A549 (cell line): ENCODE measurements around the gene EPB41L4B.

ENCODE experiments used
- EP300 ChIP-seq, 2 experiments: fragments of >200 bp; sonication (Bioruptor Twin); formaldehyde crosslinking; IDR thresholded peaks; 2 replicates in 1 of 2; 3 replicates in 1 of 2; pipeline ENCODE4 v1.6.1; 2016 to 2017
- ZNF302 ChIP-seq: fragments of 250-450 bp; sonication (Bioruptor Pico); IDR thresholded peaks from 2 replicates; pipeline ENCODE4 v1.9.0; 2021; ENCODE audit warnings: inconsistent platforms, mild to moderate bottlenecking, moderate library complexity
- TF ChIP-seq, protein P1 (sequence below): fragments of >200 bp; sonication (Bioruptor Twin); formaldehyde crosslinking; IDR thresholded peaks from 3 replicates; pipeline ENCODE4 v1.5.1; 2016

DNA sequence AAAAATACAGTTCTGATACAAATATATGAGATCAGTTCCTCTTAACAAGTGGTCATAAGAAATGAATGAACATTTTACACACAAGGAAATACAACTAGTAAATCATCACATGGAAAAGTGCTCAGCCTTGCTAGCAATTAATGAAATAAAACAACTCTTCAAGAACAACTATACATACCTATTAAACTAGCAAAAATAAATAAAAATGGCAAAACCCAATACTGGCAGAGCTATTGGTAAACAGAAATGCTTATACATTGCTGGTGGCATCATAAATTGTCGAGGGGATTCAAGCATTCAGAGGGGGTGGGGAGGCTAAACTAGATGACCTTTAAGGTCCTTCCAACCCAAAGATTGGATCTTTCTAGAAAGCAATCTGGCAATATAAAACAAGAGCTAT, 147.9 kb downstream of the EPB41L4B start:
- no peak for TF ChIP-seq EP300 (IDR thresholded peaks at IDR 0.05)
- no peak for TF ChIP-seq ZNF302 (CRISPR knock-in tag)
- TF ChIP-seq, protein P1, sequence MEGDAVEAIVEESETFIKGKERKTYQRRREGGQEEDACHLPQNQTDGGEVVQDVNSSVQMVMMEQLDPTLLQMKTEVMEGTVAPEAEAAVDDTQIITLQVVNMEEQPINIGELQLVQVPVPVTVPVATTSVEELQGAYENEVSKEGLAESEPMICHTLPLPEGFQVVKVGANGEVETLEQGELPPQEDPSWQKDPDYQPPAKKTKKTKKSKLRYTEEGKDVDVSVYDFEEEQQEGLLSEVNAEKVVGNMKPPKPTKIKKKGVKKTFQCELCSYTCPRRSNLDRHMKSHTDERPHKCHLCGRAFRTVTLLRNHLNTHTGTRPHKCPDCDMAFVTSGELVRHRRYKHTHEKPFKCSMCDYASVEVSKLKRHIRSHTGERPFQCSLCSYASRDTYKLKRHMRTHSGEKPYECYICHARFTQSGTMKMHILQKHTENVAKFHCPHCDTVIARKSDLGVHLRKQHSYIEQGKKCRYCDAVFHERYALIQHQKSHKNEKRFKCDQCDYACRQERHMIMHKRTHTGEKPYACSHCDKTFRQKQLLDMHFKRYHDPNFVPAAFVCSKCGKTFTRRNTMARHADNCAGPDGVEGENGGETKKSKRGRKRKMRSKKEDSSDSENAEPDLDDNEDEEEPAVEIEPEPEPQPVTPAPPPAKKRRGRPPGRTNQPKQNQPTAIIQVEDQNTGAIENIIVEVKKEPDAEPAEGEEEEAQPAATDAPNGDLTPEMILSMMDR: no peak
